AG09309 (cell line): ENCODE results near the gene ALKBH7.
A peak's percentile ranks its signal among the peaks of the same experiment; 100 is the strongest.
"Not testable (repeated sequence)": the region's sequence is repeated elsewhere in the genome, so short reads cannot be mapped to it uniquely, and the experiment has no call there.

Experiments used
- DNase-seq: peaks from one replicate; pipeline ENCODE4 v3.0.0-alpha.2; 2010; ENCODE audit warnings: low read depth
- H3K4me3 ChIP-seq: 2 replicates; pipeline ENCODE4 v1.5.1; 2011; ENCODE audit warnings: mild to moderate bottlenecking, low read depth, low read length, moderate library complexity; ENCODE audit not compliant: control insufficient read depth
- CTCF ChIP-seq: IDR thresholded peaks from 2 replicates; pipeline ENCODE4 v1.5.1; 2011; ENCODE audit warnings: mild to moderate bottlenecking, low read depth, low read length, inconsistent platforms; ENCODE audit not compliant: insufficient read depth, control insufficient read depth; ENCODE audit errors: missing control alignments

ALKBH7 gene

GRCh38 chr19:6357174-6357573 lies 15.4 kb upstream of the ALKBH7 start:
- no peak for TF ChIP-seq CTCF
- no peak for DNase-seq
- no peak overlapping the region for H3K4me3 ChIP-seq

- DNase-seq = no peak
- TF ChIP-seq CTCF = no peak
- no peak overlapping the region for H3K4me3 ChIP-seq
These were observed 14.6 kb upstream of the ALKBH7 start for GRCh38 chr19:6358003-6358402.

- no peak for TF ChIP-seq CTCF
- DNase-seq = no peak
- H3K4me3 ChIP-seq = no peak overlapping the region
These were observed 12.8 kb upstream of the ALKBH7 start for GRCh38 chr19:6359568-6360341.

GRCh38 chr19:6360445-6360844 lies 12.1 kb upstream of the ALKBH7 start:
- DNase-seq, H3K4me3 ChIP-seq: not testable (repeated sequence)

- DNase-seq = not testable (repeated sequence)
- peak overlapping the region; percentile 85; the same call in 1 of the 2 replicates for H3K4me3 ChIP-seq
These were observed 11.8 kb upstream of the ALKBH7 start for GRCh38 chr19:6360857-6361216.

- peak overlapping the region; percentile 85 for H3K4me3 ChIP-seq
- no peak for TF ChIP-seq CTCF
- no peak for DNase-seq
These were observed 10.6 kb upstream of the ALKBH7 start for GRCh38 chr19:6362027-6362350.

GRCh38 chr19:6362351-6362801 lies 10.2 kb upstream of the ALKBH7 start:
- TF ChIP-seq CTCF = no peak
- DNase-seq = no peak

GRCh38 chr19:6364353-6364752 lies 8.2 kb upstream of the ALKBH7 start:
- H3K4me3 ChIP-seq = no peak overlapping the region
- no peak for DNase-seq
- TF ChIP-seq CTCF = no peak

More at GRCh38 chr19:6362351-6362801, 10.2 kb upstream of the ALKBH7 start:
- peak overlapping the region; percentile 85 for H3K4me3 ChIP-seq
